Measurements from ENCODE around the gene SMO. TPM values are rescaled to one million over a fixed set of nuclear protein-coding genes. Genes with fewer than 3 reads are reported as not detected.

Gene SMO
- total RNA-seq, 1 donor from 2014 or later, result 103 TPM

GRCh38 chr7:129146237-129146979 is 42.0 kb upstream of the SMO start:
- TF ChIP-seq CTCF (IDR thresholded peaks at IDR 0.05; ENCODE audit: unreplicated experiment), result no peak
- Mint-ChIP-seq H3K36me3 (ENCODE audit: insufficient read depth) (no peaks in the 10 kb centered on the region), H3K27ac (no peak overlapping the region), H3K9me3 (ENCODE audit: low read depth) (no peaks in the 10 kb centered on the region), H3K4me1 (ENCODE audit: low read depth) (peaks cover 6% of the 10 kb centered on the region), H3K27me3 (peaks cover 38% of the 10 kb centered on the region), H3K4me3 (ENCODE audit: low read depth) (peak overlapping the region; percentile 75)
- no peak for DNase-seq (ENCODE audit: low spot score, unreplicated experiment)

GRCh38 chr7:129147731-129148130 is 40.7 kb upstream of the SMO start:
- Mint-ChIP-seq H3K4me3 (ENCODE audit: low read depth) (no peak overlapping the region), H3K36me3 (ENCODE audit: insufficient read depth) (no peaks in the 10 kb centered on the region), H3K4me1 (ENCODE audit: low read depth) (peaks cover 6% of the 10 kb centered on the region), H3K9me3 (ENCODE audit: low read depth) (no peaks in the 10 kb centered on the region), H3K27me3 (peaks cover 27% of the 10 kb centered on the region), H3K27ac (no peak overlapping the region)
- no peak for DNase-seq (ENCODE audit: low spot score, unreplicated experiment)
- no peak for TF ChIP-seq CTCF (IDR thresholded peaks at IDR 0.05; ENCODE audit: unreplicated experiment)

GRCh38 chr7:129149511-129149910 is 38.9 kb upstream of the SMO start:
- Mint-ChIP-seq H3K27me3 (peaks cover 10% of the 10 kb centered on the region), H3K4me3 (ENCODE audit: low read depth) (no peak overlapping the region), H3K9me3 (ENCODE audit: low read depth) (no peaks in the 10 kb centered on the region), H3K4me1 (ENCODE audit: low read depth) (peaks cover 4% of the 10 kb centered on the region), H3K27ac (no peak overlapping the region), H3K36me3 (ENCODE audit: insufficient read depth) (no peaks in the 10 kb centered on the region)
- no peak for TF ChIP-seq CTCF (IDR thresholded peaks at IDR 0.05; ENCODE audit: unreplicated experiment)
- DNase-seq (ENCODE audit: low spot score, unreplicated experiment), result no peak

GRCh38 chr7:129150199-129150996 is 38.0 kb upstream of the SMO start:
- Mint-ChIP-seq H3K36me3 (ENCODE audit: insufficient read depth) (no peaks in the 10 kb centered on the region), H3K27ac (no peak overlapping the region), H3K9me3 (ENCODE audit: low read depth) (no peaks in the 10 kb centered on the region), H3K4me3 (ENCODE audit: low read depth) (no peak overlapping the region), H3K27me3 (peaks cover 8% of the 10 kb centered on the region), H3K4me1 (ENCODE audit: low read depth) (peaks cover 3% of the 10 kb centered on the region)
- no peak for TF ChIP-seq CTCF (IDR thresholded peaks at IDR 0.05; ENCODE audit: unreplicated experiment)
- no peak for DNase-seq (ENCODE audit: low spot score, unreplicated experiment)

GRCh38 chr7:129157651-129158050 is 30.8 kb upstream of the SMO start:
- DNase-seq (ENCODE audit: low spot score, unreplicated experiment), result no peak
- Mint-ChIP-seq H3K9me3 (ENCODE audit: low read depth) (peaks cover 3% of the 10 kb centered on the region), H3K27ac (no peak overlapping the region), H3K36me3 (ENCODE audit: insufficient read depth) (no peaks in the 10 kb centered on the region), H3K4me1 (ENCODE audit: low read depth) (no peaks in the 10 kb centered on the region), H3K27me3 (no peaks in the 10 kb centered on the region), H3K4me3 (ENCODE audit: low read depth) (no peak overlapping the region)
- no peak for TF ChIP-seq CTCF (IDR thresholded peaks at IDR 0.05; ENCODE audit: unreplicated experiment)

Measured in progenitor cell of endocrine pancreas (in vitro differentiated cells).